Adipose tissue (tissue), 3 donors: ENCODE measurements around the gene TRAT1. TPM values are rescaled to one million over a fixed set of nuclear protein-coding genes. Genes with fewer than 3 reads are reported as not detected.

Experiments
- polyA plus RNA-seq, 3 donors: library from polyadenylated mRNA; stranded (reverse); fragments of 200-250 nt; gene quantifications; one replicate each; pipeline ENCODE4 v1.2.3, GENCODE V29; 2013
- donor health status: healthy with polysubstance abuse.
- donor health status: Bipolar disorder and iron deficiency.
- donor health status: healthy.

The TRAT1 gene
- polyA plus RNA-seq, 3 donors: 0.13 to 0.20 TPM; not detected in 1

Other genes with a start within 250 kb of the TRAT1 start
- gene CIP2A, start 233.3 kb upstream of the TRAT1 start, polyA plus RNA-seq: under 1 TPM; 0.41 to 0.82 (median 0.79) TPM
- 1 to 10 TPM; 2.2 to 2.7 (median 2.6) TPM for gene DZIP3, start 233.1 kb upstream of the TRAT1 start, polyA plus RNA-seq
- not detected for gene RETNLB, start 65.4 kb upstream of the TRAT1 start, polyA plus RNA-seq
- 10 to 100 TPM in 1 of 3 donors, under 1 TPM in 1, not detected in 1; 0.22 to 25.7 TPM for gene GUCA1C, start 131.1 kb downstream of the TRAT1 start, polyA plus RNA-seq